Measurements from ENCODE around the gene CDCP1.

The CDCP1 gene

GRCh38 chr3:45116350-45116749, 29.8 kb downstream of the CDCP1 start:
- DNase-seq = no peak

- DNase-seq = no peak
Observed at GRCh38 chr3:45113625-45114050, 32.5 kb downstream of the CDCP1 start.

- DNase-seq = no peak
Observed at GRCh38 chr3:45112939-45113338, 33.2 kb downstream of the CDCP1 start.

GRCh38 chr3:45110509-45110833, 35.7 kb downstream of the CDCP1 start:
- no peak for DNase-seq

- no peak for DNase-seq
Observed at GRCh38 chr3:45109771-45110508, 36.2 kb downstream of the CDCP1 start.

GRCh38 chr3:45106874-45107273, 39.3 kb downstream of the CDCP1 start:
- DNase-seq = no peak

GRCh38 chr3:45105855-45106671, 40.1 kb downstream of the CDCP1 start:
- no peak for DNase-seq

- DNase-seq = no peak
Observed at GRCh38 chr3:45104715-45105711, 41.2 kb downstream of the CDCP1 start.

- no peak for DNase-seq
Observed at GRCh38 chr3:45103753-45104714, 42.1 kb downstream of the CDCP1 start.

- DNase-seq = no peak
Observed at GRCh38 chr3:45103334-45103733, 42.8 kb downstream of the CDCP1 start.

GRCh38 chr3:45100981-45101407, 45.2 kb downstream of the CDCP1 start:
- DNase-seq = no peak

- DNase-seq = no peak
Observed at GRCh38 chr3:45098310-45098709, 47.9 kb downstream of the CDCP1 start.

- no peak for DNase-seq
Observed at GRCh38 chr3:45097296-45097883, 48.8 kb downstream of the CDCP1 start.

- DNase-seq = peak in 2 of 56 donors; percentile 6 to 9
Observed at GRCh38 chr3:45095916-45096526, 50.2 kb downstream of the CDCP1 start.

- no peak for DNase-seq
Observed at GRCh38 chr3:45093176-45093575, 53.0 kb downstream of the CDCP1 start.

GRCh38 chr3:45092132-45093031, 53.8 kb downstream of the CDCP1 start:
- DNase-seq = peak in 12 of 56 donors; percentile 1 to 64 (median 20)

GRCh38 chr3:45090855-45091254, 55.3 kb downstream of the CDCP1 start:
- no peak for DNase-seq
